K562 (cell line): Measurements from ENCODE around the gene OARD1. TPM values are rescaled to one million over a fixed set of nuclear protein-coding genes. Genes with fewer than 3 reads are reported as not detected.
A peak's percentile ranks its signal among the peaks of the same experiment; 100 is the strongest.

Experiments
- ATAC-seq: fragments of 200-7000 bp; cut with Tn5 transposase; 3 replicates; pipeline ENCODE4 v1.9.1; 2020; ENCODE audit warnings: moderate library complexity
- BruUV-seq: library from RNA; stranded (reverse); fragments of 400-500 nt; replicated peaks from 2 replicates; lab custom pipeline; 2021; lab: Mats Ljungman, UMichigan
- CTCF ChIA-PET: fragments of 300-600 bp; formaldehyde crosslinking; extraction: SDS; loops from one replicate; lab custom pipeline; 2021; ENCODE audit warnings: low intra/inter-chr PET ratio; lab: Yijun Ruan, JAX
- POLR2A ChIA-PET: fragments of 300-600, 350-650 bp; sonication (Branson Sonifier 250); formaldehyde crosslinking; extraction: SDS; loops from one replicate; lab custom pipeline; 2021; ENCODE audit warnings: antibody characterized with exemption, inconsistent platforms; lab: Yijun Ruan, JAX
- DNase-seq, 4 experiments: peaks; one replicate each; pipeline versions ENCODE4 v3.0.0 to v3.0.0-alpha.2; 2011 to 2018; ENCODE audit warnings: low spot score in 3 of 4, mixed read lengths in 3 of 4; ENCODE audit errors: extremely low read depth in 1 of 4
- FAIRE-seq: peaks from 2 replicates; lab custom pipeline; 2011; peaks lifted over from hg19 to GRCh38; lab: Jason Lieb, UNC
- H2AFZ ChIP-seq: 2 replicates; pipeline ENCODE4 v1.6.0; 2011; ENCODE audit warnings: low read depth, low read length, control low read depth, inconsistent platforms
- H3K27ac ChIP-seq: fragments of 200-600 bp; 3 replicates; pipeline ENCODE4 v1.8.0; 2011; ENCODE audit warnings: low read depth, mild to moderate bottlenecking, control low read depth, inconsistent platforms, low read length, moderate library complexity, mixed read lengths; ENCODE audit errors: extremely low read depth
- H3K27me3 ChIP-seq, 2 experiments: fragments of 300-600 bp in 1 of 2; 2 replicates in 1 of 2; 3 replicates in 1 of 2; pipeline versions ENCODE4 v1.6.0 to v1.8.0; 2011; ENCODE audit warnings: inconsistent platforms in 2 of 2, low read length in 2 of 2, mild to moderate bottlenecking in 1 of 2, mixed read lengths in 1 of 2, moderate library complexity in 1 of 2; ENCODE audit not compliant: control insufficient read depth in 2 of 2, insufficient read depth in 2 of 2
- H3K36me3 ChIP-seq: fragments of 300-600 bp; 3 replicates; pipeline ENCODE4 v1.8.0; 2011; ENCODE audit warnings: mild to moderate bottlenecking, low read length, inconsistent platforms; ENCODE audit not compliant: control insufficient read depth, insufficient read depth
- H3K4me1 ChIP-seq, 2 experiments: fragments of 200-600 bp in 1 of 2; replicated peaks in 1 of 2; 2 replicates in 1 of 2; 3 replicates in 1 of 2; pipeline versions ENCODE4 v1.5.1 to v1.8.0; 2011; ENCODE audit warnings: inconsistent platforms in 2 of 2, low read length in 2 of 2, mild to moderate bottlenecking in 1 of 2, mixed read lengths in 1 of 2, moderate library complexity in 1 of 2; ENCODE audit not compliant: control insufficient read depth in 2 of 2, insufficient read depth in 2 of 2
- H3K4me2 ChIP-seq: 2 replicates; pipeline ENCODE4 v1.6.1; 2011; ENCODE audit warnings: low read length, control low read depth, inconsistent platforms, mixed read lengths; ENCODE audit not compliant: insufficient read depth
- H3K4me3 ChIP-seq: fragments of 200-600 bp; sonication (generic), shearing (Covaris generic); 2 replicates; pipeline ENCODE4 v1.5.1; 2016; ENCODE audit warnings: control low read depth, inconsistent platforms
- H3K79me2 ChIP-seq: fragments of 200-600 bp; 3 replicates; pipeline ENCODE4 v1.8.0; 2011; ENCODE audit warnings: low read length, inconsistent platforms; ENCODE audit not compliant: control insufficient read depth, insufficient read depth
- H3K9ac ChIP-seq, 2 experiments: 2 replicates each; pipeline versions ENCODE4 v1.6.0 to v1.6.1; 2011; ENCODE audit warnings: low read depth in 2 of 2, low read length in 2 of 2, control low read depth in 1 of 2, inconsistent platforms in 1 of 2, mild to moderate bottlenecking in 1 of 2, mixed read lengths in 1 of 2; ENCODE audit not compliant: insufficient read depth in 1 of 2
- H3K9me1 ChIP-seq: one replicate; pipeline ENCODE4 v1.6.0; 2011; ENCODE audit warnings: inconsistent platforms, mild to moderate bottlenecking, low read length, moderate library complexity; ENCODE audit not compliant: control insufficient read depth, insufficient read depth
- H3K9me3 ChIP-seq: replicated peaks from 2 replicates; pipeline ENCODE4 v1.5.1; 2011; ENCODE audit warnings: low read depth, low read length, inconsistent platforms; ENCODE audit not compliant: control insufficient read depth, insufficient read depth
- H4K20me1 ChIP-seq: replicated peaks from 2 replicates; pipeline ENCODE4 v1.6.1; 2011; ENCODE audit warnings: low read length, inconsistent platforms, mixed read lengths; ENCODE audit not compliant: control insufficient read depth, insufficient read depth
- FIP1L1 ChIP-seq: fragments of 200-400 bp; formaldehyde crosslinking; IDR thresholded peaks from 2 replicates; pipeline ENCODE4 v1.6.1; 2018; ENCODE audit warnings: mild to moderate bottlenecking, low read depth, low read length; ENCODE audit not compliant: poor library complexity, severe bottlenecking
- MLX ChIP-seq, 2 experiments: fragments of 450-650 bp in 1 of 2; sonication (generic) in 1 of 2; formaldehyde crosslinking; conservative IDR thresholded peaks; 2 replicates each; pipeline versions ENCODE4 v1.4.0 to v1.8.1; 2020 to 2022; ENCODE audit warnings: mild to moderate bottlenecking in 1 of 2, missing genetic modification reagents in 1 of 2
- ZNF717 ChIP-seq: fragments of 250-450 bp; sonication (Bioruptor Pico); IDR thresholded peaks from 2 replicates; pipeline ENCODE4 v1.5.0; 2021
- WGBS: fragments of 100-300 bp; shearing (Covaris generic); methylation state at CpG from one replicate; pipeline ENCODE4 v1.1.6; 2016; ENCODE audit warnings: low coverage, mixed read lengths; ENCODE audit not compliant: insufficient coverage; ENCODE audit errors: missing lambda C conversion rate; 5-methylcytosine and 5-hydroxymethylcytosine counted together
- in situ Hi-C: fragments of 300-500 bp; cut with MboI; formaldehyde crosslinking; loops from 4 replicates; pipeline ENCODE4 v1.15.0; 2018; ENCODE audit warnings: inconsistent platforms, mixed read lengths
- intact Hi-C: fragments of 100-400 bp; cut with micrococcal nuclease; formaldehyde crosslinking; loops from 2 replicates; pipeline ENCODE4 v1.14.2; 2022
- polyA plus RNA-seq, 8 experiments: library from polyadenylated mRNA; depleted of rRNA in 4 of 8; stranded (reverse) in 5 of 8; unstranded in 3 of 8; fragments of >200 nt; fragmentation: Nextera tagmentation in 2 of 8; fragmentation: Illumina TruSeq in 1 of 8; extraction: Ambion mirVana in 2 of 8; extraction: Trizol in 1 of 8; gene quantifications; 2 replicates each; pipeline versions ENCODE4 v1.2.1 to v1.2.3, GENCODE V29; 2011 to 2014; ENCODE audit warnings: inconsistent platforms in 1 of 8, missing spikeins in 1 of 8
- total RNA-seq, 7 experiments: library from RNA; depleted of rRNA in 6 of 7; stranded (reverse); fragments of >200 nt in 6 of 7; fragmentation: Illumina TruSeq in 2 of 7; extraction: Trizol in 2 of 7; gene quantifications; 2 replicates each; pipeline versions ENCODE4 v1.2.1 to v1.2.3, GENCODE V29; 2011 to 2021; ENCODE audit warnings: low replicate concordance in 1 of 7
- TF ChIP-seq, protein P1 (sequence below): sonication (generic); formaldehyde crosslinking; IDR thresholded peaks from 2 replicates; pipeline ENCODE4 v1.8.1; 2023; ENCODE audit warnings: mild to moderate bottlenecking, missing genetic modification reagents

The OARD1 gene
- total and polyA plus RNA-seq, 9 of the 15 experiments (the other 6 are each of a cell fraction or from before 2014, with no cell fraction given) = 43.4 to 88.3 (median 61.1) TPM

DNA sequence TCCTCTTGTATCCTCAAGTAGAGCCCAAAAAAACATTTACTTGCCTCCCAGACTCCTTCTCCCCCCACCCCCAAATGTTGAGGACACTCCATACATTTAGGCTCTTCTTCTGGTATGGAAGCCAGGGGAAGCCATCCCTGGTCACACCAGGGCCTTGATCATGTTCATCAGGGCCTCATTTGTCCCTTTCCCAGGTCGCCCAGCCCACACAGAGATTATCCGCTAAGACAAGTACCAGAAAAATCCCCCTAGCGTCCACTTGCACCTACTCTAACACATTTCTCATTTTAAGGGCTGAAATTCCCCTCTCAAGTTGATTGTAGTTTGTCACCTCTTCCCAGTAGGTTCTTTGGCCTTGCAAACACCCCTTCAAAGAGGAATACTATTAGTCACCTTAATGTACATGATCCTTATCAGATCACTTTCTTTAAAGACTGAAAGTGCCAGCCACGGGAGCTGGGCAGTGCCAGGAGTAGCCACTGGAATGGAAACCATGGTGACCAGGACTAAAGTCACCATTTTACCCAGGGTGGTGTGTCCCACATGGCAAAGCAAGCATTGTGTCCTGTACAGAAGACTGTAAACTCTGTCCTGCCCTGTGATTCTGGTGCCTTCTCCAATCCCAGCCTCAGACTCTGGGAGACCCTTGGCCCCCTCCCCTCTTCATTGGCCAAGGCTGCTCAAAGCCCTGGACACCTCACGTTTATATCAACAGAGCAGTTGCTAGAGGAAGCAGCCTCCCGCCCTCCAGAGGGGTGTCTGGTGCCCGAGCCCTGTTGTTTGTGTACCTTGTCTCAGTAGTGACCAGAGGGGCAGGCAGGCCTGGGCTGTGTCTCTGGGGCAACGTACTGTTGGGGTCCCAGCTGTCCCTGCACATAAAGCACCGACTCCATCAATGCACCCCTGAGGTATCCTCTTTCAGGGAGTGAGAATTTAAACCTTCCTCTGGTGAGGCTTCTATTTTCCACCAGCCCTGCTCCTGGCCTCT is 24.1 kb downstream of the OARD1 start:
- CTCF ChIA-PET = no interaction called here
- POLR2A ChIA-PET = interaction anchor here (1.7 kb wide), 1 partner anchor 15 kb away, joined by 4 read pairs; no protein-coding TSS in a partner anchor
- Histone ChIP-seq H3K79me2 (no peaks in the 10 kb centered on the region), H3K4me1 (peaks cover 2 to 12% of the 10 kb centered on the region in 2 experiments), H3K9me1 (no peaks in the 10 kb centered on the region), H3K27ac (no peak overlapping the region), H3K36me3 (no peaks in the 10 kb centered on the region), H3K9me3 (no peaks in the 10 kb centered on the region), H3K9ac (no peak overlapping the region), H4K20me1 (peaks cover 4% of the 10 kb centered on the region; the same call in 1 of the 2 replicates), H3K4me3 (no peak overlapping the region), H3K27me3 (no peaks in the 10 kb centered on the region), H3K4me2 (no peak overlapping the region), H2AFZ (no peak overlapping the region)
- FAIRE-seq (no peak), ATAC-seq (no peak), DNase-seq (no peak)
- in situ Hi-C loops = loop anchor here (25.0 kb wide), 1 partner anchor 1686 kb away; no protein-coding TSS in a partner anchor
- intact Hi-C loops = no loop called here
- BruUV-seq = no TSS peak
- TF ChIP-seq, protein P1, sequence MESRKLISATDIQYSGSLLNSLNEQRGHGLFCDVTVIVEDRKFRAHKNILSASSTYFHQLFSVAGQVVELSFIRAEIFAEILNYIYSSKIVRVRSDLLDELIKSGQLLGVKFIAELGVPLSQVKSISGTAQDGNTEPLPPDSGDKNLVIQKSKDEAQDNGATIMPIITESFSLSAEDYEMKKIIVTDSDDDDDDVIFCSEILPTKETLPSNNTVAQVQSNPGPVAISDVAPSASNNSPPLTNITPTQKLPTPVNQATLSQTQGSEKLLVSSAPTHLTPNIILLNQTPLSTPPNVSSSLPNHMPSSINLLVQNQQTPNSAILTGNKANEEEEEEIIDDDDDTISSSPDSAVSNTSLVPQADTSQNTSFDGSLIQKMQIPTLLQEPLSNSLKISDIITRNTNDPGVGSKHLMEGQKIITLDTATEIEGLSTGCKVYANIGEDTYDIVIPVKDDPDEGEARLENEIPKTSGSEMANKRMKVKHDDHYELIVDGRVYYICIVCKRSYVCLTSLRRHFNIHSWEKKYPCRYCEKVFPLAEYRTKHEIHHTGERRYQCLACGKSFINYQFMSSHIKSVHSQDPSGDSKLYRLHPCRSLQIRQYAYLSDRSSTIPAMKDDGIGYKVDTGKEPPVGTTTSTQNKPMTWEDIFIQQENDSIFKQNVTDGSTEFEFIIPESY (CRISPR knock-in tag) = peak; percentile 52; the same call in 1 of the 2 replicates
- TF ChIP-seq MLX (CRISPR knock-in tag; conservative IDR thresholded peaks at IDR 0.05) (no peak), ZNF717 (CRISPR knock-in tag) (no peak), FIP1L1 (no peak)
- WGBS = 39% methylated on average over 9 of the region's 9 CpGs
